ENCODE measurements around the gene KRTAP5-10.
"Not testable (repeated sequence)": the region's sequence is repeated elsewhere in the genome, so short reads cannot be mapped to it uniquely, and the experiment has no call there.

GRCh38 chr11:71608272-71608671, 42.9 kb downstream of the KRTAP5-10 start:
- TF ChIP-seq CTCF (IDR thresholded peaks at IDR 0.05; ENCODE audit: low read length); EZH2phosphoT487 (IDR thresholded peaks at IDR 0.05; ENCODE audit: low read length); EZH2 (optimal IDR thresholded peaks at IDR 0.05; ENCODE audit: low read depth, low read length): not testable (repeated sequence)

Data from MM.1S (cell line).